ENCODE measurements around the gene EDRF1.

Gene EDRF1

GRCh38 chr10:125812128-125812750, 92.7 kb downstream of the EDRF1 start:
- Histone ChIP-seq H2AK5ac (ENCODE audit: low read length) (no peak overlapping the region), H3K36me3 (ENCODE audit: control insufficient read depth, insufficient read depth, low read length) (no peaks in the 10 kb centered on the region)

More at GRCh38 chr10:125812128-125812750, 92.7 kb downstream of the EDRF1 start:
- Histone ChIP-seq H3K27ac (ENCODE audit: low read depth, low read length) (no peak overlapping the region), H3K4me2 (ENCODE audit: low read length) (no peak overlapping the region), H2BK120ac (ENCODE audit: low read depth, low read length) (no peak overlapping the region), H3K18ac (ENCODE audit: low read length) (no peak overlapping the region), H3K4me3 (ENCODE audit: low read length) (no peak overlapping the region), H2BK15ac (replicated peaks; ENCODE audit: low read depth) (no peak overlapping the region), H4K5ac (ENCODE audit: low read length) (no peak overlapping the region), H3K79me1 (ENCODE audit: low read length) (no peaks in the 10 kb centered on the region), H3K4ac (ENCODE audit: low read depth, low read length) (no peak overlapping the region), H3K4me1 (ENCODE audit: control insufficient read depth, low read depth, low read length) (no peaks in the 10 kb centered on the region), H3K79me2 (ENCODE audit: control insufficient read depth, insufficient read depth, low read length) (no peaks in the 10 kb centered on the region), H2BK5ac (ENCODE audit: low read length) (no peak overlapping the region), H3K9ac (ENCODE audit: low read length) (no peak overlapping the region), H3K23ac (ENCODE audit: low read length) (no peak overlapping the region), H4K8ac (ENCODE audit: low read depth, low read length) (no peak overlapping the region), H3K56ac (ENCODE audit: low read length) (no peak overlapping the region), H3K27me3 (ENCODE audit: insufficient read depth, low read length, poor library complexity) (no peaks in the 10 kb centered on the region)
- WGBS (ENCODE audit: extremely low coverage, insufficient coverage, low lambda C conversion rate) = no CpG with 5 or more reads among the region's 1 CpG
- DNase-seq = no peak

All from mesendoderm (in vitro differentiated cells).